Activated T-cell treated with anti-CD3 and anti-CD28 coated beads, Interleukin-2, amount 50 U/mL, for 4 hours (primary cell): ENCODE data around the gene ZBTB40. TPM values are rescaled to one million over a fixed set of nuclear protein-coding genes. Genes with fewer than 3 reads are reported as not detected.

Experiments used
- ATAC-seq, 2 donors: fragments of 200-7000 bp; cut with Tn5 transposase; one replicate each; pipeline ENCODE4 v1.10.0; 2021
- DNase-seq: peaks from one replicate; pipeline ENCODE4 v3.0.0-alpha.2; 2020
- H3K27me3 Mint-ChIP-seq: one replicate; pipeline ENCODE4 v1.8.0; 2021; ENCODE audit warnings: low read depth, mixed read lengths
- H3K36me3 Mint-ChIP-seq: one replicate; pipeline ENCODE4 v1.8.0; 2022; ENCODE audit warnings: mixed read lengths; ENCODE audit not compliant: insufficient read depth
- H3K4me1 Mint-ChIP-seq: one replicate; pipeline ENCODE4 v1.8.0; 2021; ENCODE audit warnings: low read depth, mixed read lengths
- H3K4me3 Mint-ChIP-seq: one replicate; pipeline ENCODE4 v1.8.0; 2021; ENCODE audit warnings: mild to moderate bottlenecking, moderate library complexity, mixed read lengths
- H3K9me3 Mint-ChIP-seq: one replicate; pipeline ENCODE4 v1.8.0; 2021; ENCODE audit warnings: mixed read lengths
- total RNA-seq, 3 donors: library from RNA; stranded (reverse); gene quantifications; one replicate each; pipeline ENCODE4 v1.2.1, GENCODE V29; 2021

Gene ZBTB40
- total RNA-seq, 3 donors from 2014 or later, result 21.4 to 24.8 (median 24.5) TPM

GRCh38 chr1:22547186-22547817 is 95.7 kb downstream of the ZBTB40 start:
- Mint-ChIP-seq H3K9me3 (no peaks in the 10 kb centered on the region), H3K4me3 (no peak overlapping the region), H3K36me3 (no peaks in the 10 kb centered on the region), H3K4me1 (no peaks in the 10 kb centered on the region), H3K27me3 (peaks cover 35% of the 10 kb centered on the region)
- ATAC-seq (no peak), DNase-seq (no peak)

- ATAC-seq (no peak), DNase-seq (no peak)
- H3K4me3 Mint-ChIP-seq, result no peak overlapping the region
- H3K27me3 Mint-ChIP-seq, result peaks cover 42% of the 10 kb centered on the region
- H3K36me3 Mint-ChIP-seq, result no peaks in the 10 kb centered on the region
- no peaks in the 10 kb centered on the region for H3K4me1 Mint-ChIP-seq
- no peaks in the 10 kb centered on the region for H3K9me3 Mint-ChIP-seq
Observed at GRCh38 chr1:22547818-22548462, 96.3 kb downstream of the ZBTB40 start.

GRCh38 chr1:22550021-22550420 is 98.4 kb downstream of the ZBTB40 start:
- ATAC-seq (no peak), DNase-seq (no peak)
- Mint-ChIP-seq H3K4me1 (no peaks in the 10 kb centered on the region), H3K9me3 (no peaks in the 10 kb centered on the region), H3K27me3 (peaks cover 60% of the 10 kb centered on the region), H3K4me3 (no peak overlapping the region), H3K36me3 (no peaks in the 10 kb centered on the region)

DNA sequence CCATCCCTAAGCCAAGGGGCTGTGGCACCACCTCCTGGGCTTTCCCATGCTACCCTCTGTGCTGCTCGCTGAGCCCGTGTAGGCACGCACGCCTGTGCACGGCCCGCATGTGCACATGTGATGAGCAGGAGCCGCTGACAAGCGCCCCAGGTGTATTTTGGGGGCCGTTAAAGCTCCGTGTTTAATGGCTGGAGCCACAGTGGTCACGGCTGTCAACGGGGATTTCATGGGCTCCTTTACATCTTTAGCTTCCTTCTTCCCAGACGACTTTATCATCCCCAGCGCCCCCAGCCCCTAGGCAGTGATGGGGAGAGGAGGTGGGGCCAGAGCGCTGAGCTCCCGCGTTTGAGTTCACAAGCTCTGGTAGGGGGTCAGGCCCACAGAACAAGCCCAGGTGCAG is 99.9 kb downstream of the ZBTB40 start:
- Mint-ChIP-seq H3K36me3 (no peaks in the 10 kb centered on the region), H3K9me3 (no peaks in the 10 kb centered on the region), H3K4me1 (no peaks in the 10 kb centered on the region), H3K27me3 (peaks cover 70% of the 10 kb centered on the region), H3K4me3 (no peak overlapping the region)
- ATAC-seq (peak in 1 of 2 donors; percentile 25), DNase-seq (no peak)

DNA sequence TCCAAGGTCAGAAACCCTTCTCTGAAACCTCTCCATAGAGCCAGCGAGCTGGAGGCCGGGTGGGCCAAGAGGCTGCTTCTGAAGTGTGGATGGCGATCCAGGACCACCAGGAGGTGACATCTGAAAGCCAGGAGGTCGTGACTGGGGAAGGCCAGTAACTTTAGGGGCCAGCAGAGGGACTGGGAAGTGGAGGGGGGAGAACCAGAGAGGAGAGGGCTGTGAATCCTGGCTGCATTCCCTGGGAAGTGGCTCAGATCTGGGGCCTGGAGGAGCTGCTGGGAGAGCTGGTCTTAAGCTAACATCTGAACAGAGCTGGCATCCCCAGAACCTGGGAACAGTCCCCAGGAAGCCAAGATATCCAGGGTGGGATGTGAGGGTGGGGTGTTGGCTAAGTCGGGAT is 100.4 kb downstream of the ZBTB40 start:
- no peaks in the 10 kb centered on the region for H3K36me3 Mint-ChIP-seq
- no peaks in the 10 kb centered on the region for H3K4me1 Mint-ChIP-seq
- ATAC-seq (no peak), DNase-seq (no peak)
- no peaks in the 10 kb centered on the region for H3K9me3 Mint-ChIP-seq
- peaks cover 72% of the 10 kb centered on the region for H3K27me3 Mint-ChIP-seq
- H3K4me3 Mint-ChIP-seq, result no peak overlapping the region

DNA sequence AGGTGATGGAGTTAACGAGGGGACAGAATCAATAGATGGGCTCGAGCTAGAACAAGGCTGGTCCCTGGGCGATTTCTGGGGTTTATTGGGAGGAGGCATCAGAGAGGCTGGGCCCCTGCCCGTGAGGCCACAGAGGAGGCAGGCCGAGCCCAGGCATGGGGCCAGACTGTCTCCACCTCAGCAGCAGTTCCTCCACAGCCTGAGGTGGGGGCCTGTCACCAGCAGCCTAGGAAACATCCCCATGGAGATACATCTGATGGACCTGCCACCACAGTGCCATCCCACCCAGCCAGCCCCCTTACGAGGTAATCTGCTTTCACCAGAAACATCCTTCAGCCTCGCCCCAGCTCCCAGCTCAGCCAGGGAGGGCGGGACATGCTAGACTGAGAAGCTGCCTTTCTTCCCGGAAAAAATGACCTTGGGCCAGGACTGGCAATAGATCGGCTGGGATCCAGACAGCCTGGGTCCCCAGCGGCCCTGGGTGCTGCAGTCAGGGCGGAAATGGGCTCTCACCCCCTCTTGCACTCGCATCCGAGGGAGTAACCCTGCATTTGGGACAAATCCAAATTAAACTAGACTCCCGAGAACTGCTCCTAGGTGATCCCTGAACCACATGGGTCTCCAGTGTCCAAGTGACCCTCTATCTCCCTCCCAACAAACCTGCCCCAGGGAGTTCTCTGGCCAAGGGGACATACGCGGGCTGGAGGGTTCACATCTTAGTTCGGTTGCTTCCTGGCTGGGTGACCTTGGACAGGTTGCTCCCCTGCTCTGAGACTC is 101.6 kb downstream of the ZBTB40 start:
- Mint-ChIP-seq H3K36me3 (no peaks in the 10 kb centered on the region), H3K4me3 (no peak overlapping the region), H3K9me3 (no peaks in the 10 kb centered on the region), H3K27me3 (peaks cover 73% of the 10 kb centered on the region), H3K4me1 (no peaks in the 10 kb centered on the region)
- DNase-seq (no peak), ATAC-seq (no peak)

DNA sequence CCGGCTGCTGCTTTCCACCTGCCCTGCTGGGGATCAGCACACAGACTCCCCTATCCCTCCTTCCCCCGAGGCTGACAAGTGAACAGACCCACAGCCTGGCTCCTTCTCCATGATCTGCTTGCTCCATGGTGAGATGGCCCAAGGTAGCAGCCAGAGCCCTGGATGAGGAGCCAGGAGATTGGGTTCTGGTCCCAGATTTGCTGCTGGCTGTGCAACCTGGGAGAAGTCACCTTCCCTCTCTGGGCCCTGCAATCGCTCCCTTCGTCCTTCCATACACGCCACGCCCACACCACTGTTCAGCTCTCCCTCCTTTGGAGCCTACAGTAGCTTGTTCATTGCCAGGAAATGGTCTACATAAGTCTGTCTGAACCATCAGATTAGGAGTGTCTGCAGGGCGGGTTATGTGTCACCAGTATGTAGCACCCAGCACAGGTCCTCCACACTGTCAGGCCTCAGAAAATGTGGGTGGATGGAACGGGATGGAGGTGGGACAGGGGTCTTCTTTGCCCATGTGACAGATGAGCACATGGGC is 102.4 kb downstream of the ZBTB40 start:
- H3K36me3 Mint-ChIP-seq, result no peaks in the 10 kb centered on the region
- no peaks in the 10 kb centered on the region for H3K9me3 Mint-ChIP-seq
- H3K4me1 Mint-ChIP-seq, result no peaks in the 10 kb centered on the region
- ATAC-seq (no peak), DNase-seq (no peak)
- H3K27me3 Mint-ChIP-seq, result peaks cover 70% of the 10 kb centered on the region
- H3K4me3 Mint-ChIP-seq, result no peak overlapping the region

DNA sequence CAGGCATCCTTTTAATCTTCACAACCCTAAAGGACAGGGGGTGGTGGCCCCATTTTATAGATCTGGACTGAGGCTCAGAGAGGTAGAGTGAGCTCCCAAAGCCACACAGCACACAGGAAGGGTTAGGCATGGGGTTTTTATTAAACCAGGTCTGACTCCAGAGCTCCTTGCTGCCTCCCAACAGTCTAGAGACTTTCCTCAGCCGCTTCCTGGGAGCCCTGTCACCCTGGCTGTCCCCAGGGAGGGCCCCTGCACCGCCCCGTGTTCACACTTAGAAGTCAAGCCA is 103.7 kb downstream of the ZBTB40 start:
- DNase-seq (no peak), ATAC-seq (no peak)
- no peaks in the 10 kb centered on the region for H3K36me3 Mint-ChIP-seq
- H3K9me3 Mint-ChIP-seq, result no peaks in the 10 kb centered on the region
- H3K27me3 Mint-ChIP-seq, result peaks cover 70% of the 10 kb centered on the region
- no peak overlapping the region for H3K4me3 Mint-ChIP-seq
- H3K4me1 Mint-ChIP-seq, result no peaks in the 10 kb centered on the region

- ATAC-seq, result no peak
- Mint-ChIP-seq H3K36me3 (no peaks in the 10 kb centered on the region), H3K4me1 (no peaks in the 10 kb centered on the region), H3K27me3 (peaks cover 73% of the 10 kb centered on the region), H3K4me3 (no peak overlapping the region), H3K9me3 (no peaks in the 10 kb centered on the region)
- no peak for DNase-seq
Observed at GRCh38 chr1:22556391-22557104, 104.9 kb downstream of the ZBTB40 start.

- Mint-ChIP-seq H3K27me3 (peaks cover 80% of the 10 kb centered on the region), H3K4me1 (no peaks in the 10 kb centered on the region), H3K4me3 (no peak overlapping the region), H3K36me3 (no peaks in the 10 kb centered on the region), H3K9me3 (no peaks in the 10 kb centered on the region)
- ATAC-seq (no peak), DNase-seq (no peak)
Observed at GRCh38 chr1:22557341-22557950, 105.8 kb downstream of the ZBTB40 start.

DNA sequence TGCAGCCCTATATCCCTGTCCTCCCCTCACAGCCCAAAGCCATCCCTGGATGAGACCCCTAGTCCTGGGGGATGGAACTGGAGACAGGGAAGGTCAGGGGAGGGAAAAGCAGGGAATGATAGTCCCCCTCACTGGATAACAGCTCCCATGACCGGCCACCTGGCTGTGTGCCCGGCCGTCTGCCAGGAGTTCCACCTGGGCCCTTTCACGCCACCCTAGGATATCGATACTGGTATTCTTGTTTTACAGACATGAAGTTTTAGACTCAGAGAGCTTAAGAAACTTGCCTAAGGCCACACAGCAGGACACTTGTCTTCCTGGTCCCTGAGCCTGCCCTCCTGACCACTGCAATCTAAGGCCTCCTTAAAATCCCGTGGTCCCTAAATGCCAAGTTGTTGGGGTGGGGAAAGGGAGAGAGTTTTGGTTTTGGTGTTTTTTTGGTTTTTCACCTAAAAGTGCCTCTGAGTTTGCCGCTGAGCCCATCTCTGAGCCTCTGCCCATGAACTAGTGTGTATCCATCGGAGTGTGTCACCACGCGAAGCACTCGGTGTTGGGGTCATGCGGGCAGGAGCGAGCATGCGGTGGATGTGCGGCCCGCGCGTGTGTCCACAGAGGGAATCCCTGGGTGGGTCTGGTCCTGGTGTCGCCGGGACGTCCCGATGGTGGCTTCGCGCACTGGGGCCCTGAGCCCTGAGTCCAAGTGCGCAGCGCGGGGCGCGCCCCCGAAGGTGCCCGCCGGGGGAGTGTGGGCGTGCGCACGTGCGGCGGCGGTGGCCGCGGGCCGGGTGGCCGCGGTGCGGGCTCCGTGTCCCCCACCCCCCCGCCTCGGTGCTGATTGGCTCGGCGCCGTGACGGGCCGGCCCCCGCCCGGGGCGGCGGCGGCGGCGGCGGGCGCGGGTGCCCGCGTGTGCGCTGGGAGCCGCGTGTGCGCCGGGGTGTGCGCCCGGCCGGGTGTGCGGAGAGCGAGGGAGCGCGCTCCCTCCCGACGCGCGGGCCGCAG is 111.2 kb downstream of the ZBTB40 start, which contains the start of gene EPHA8:
Gene EPHA8 (plus strand): TSS at position 906 of the 1,000 bp plus-strand sequence. CDS start 147 bp downstream, outside the sequence.
- Mint-ChIP-seq H3K27me3 (peaks cover 68% of the 10 kb centered on the region), H3K36me3 (no peaks in the 10 kb centered on the region), H3K4me1 (peaks cover 2% of the 10 kb centered on the region), H3K9me3 (no peaks in the 10 kb centered on the region), H3K4me3 (no peak within 1 kb of the TSS)
- DNase-seq (no peak), ATAC-seq (peak in 1 of 2 donors; percentile 35)

- H3K4me3 Mint-ChIP-seq, result no peak overlapping the region
- no peaks in the 10 kb centered on the region for H3K36me3 Mint-ChIP-seq
- peaks cover 65% of the 10 kb centered on the region for H3K27me3 Mint-ChIP-seq
- H3K9me3 Mint-ChIP-seq, result no peaks in the 10 kb centered on the region
- H3K4me1 Mint-ChIP-seq, result peaks cover 2% of the 10 kb centered on the region
- ATAC-seq (no peak), DNase-seq (no peak)
Observed at GRCh38 chr1:22563671-22564602, 112.3 kb downstream of the ZBTB40 start.
